Jurkat, Clone E6-1 (cell line): Measurements from ENCODE around the gene CACNA1I.
"Not testable (repeated sequence)": the region's sequence is repeated elsewhere in the genome, so short reads cannot be mapped to it uniquely, and the experiment has no call there.

Experiments used
- DNase-seq: peaks from one replicate; pipeline ENCODE4 v3.0.0-alpha.2; 2011; ENCODE audit warnings: low read depth, low spot score
- H3K4me3 ChIP-seq: 2 replicates; pipeline ENCODE4 v1.5.1; 2011; ENCODE audit warnings: mild to moderate bottlenecking, low read length, control low read depth, moderate library complexity

CACNA1I gene

GRCh38 chr22:39718921-39719475, 148.4 kb downstream of the CACNA1I start:
- H3K4me3 ChIP-seq, result no peak overlapping the region
- DNase-seq, result no peak

- no peak for DNase-seq
- H3K4me3 ChIP-seq, result no peak overlapping the region
Measured at GRCh38 chr22:39719559-39720450, 149.3 kb downstream of the CACNA1I start.

DNA sequence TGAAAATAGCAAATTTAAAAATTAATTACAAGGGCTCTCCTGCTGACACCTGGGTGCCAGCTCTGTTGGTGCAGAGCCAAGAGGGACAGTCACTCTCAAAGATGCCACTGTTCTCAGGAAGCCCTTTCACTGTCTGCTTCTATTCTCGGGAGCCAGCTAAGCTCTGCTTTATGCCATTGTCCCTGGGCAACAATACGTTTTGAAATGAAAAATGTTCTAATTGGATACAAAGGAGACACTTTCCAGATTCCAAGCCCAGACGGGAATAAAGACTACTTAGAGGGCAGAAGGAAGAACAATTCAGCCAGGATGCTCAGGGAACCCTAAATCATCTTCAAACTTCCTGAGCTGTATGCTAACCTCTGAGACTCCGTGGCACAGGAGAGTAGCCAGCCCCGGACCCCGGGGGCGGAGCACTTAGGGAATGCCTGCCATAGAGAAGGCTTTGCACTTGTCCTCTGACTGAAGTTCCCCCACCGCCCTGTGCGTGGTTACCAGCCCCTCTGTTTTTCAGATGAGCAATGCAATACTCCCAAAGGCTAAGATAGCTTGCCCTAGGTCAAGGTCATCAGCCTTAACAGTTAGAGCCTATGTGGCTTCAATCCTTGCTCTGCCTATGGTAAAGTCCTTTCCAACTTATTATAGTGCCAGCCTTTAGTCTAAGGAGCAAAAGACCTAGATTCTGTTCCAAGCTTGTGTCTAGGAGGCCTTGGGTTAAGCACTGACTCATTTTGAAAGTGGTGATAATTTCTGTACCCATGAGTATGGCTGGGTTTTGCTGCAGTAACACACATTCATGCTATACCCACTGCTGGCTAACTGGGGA, 150.9 kb downstream of the CACNA1I start:
- no peak overlapping the region for H3K4me3 ChIP-seq
- no peak for DNase-seq

- DNase-seq, result no peak
- H3K4me3 ChIP-seq, result no peak overlapping the region
Measured at GRCh38 chr22:39722032-39722325, 151.4 kb downstream of the CACNA1I start.

GRCh38 chr22:39722501-39722900, 151.9 kb downstream of the CACNA1I start:
- no peak overlapping the region for H3K4me3 ChIP-seq
- DNase-seq, result no peak

DNA sequence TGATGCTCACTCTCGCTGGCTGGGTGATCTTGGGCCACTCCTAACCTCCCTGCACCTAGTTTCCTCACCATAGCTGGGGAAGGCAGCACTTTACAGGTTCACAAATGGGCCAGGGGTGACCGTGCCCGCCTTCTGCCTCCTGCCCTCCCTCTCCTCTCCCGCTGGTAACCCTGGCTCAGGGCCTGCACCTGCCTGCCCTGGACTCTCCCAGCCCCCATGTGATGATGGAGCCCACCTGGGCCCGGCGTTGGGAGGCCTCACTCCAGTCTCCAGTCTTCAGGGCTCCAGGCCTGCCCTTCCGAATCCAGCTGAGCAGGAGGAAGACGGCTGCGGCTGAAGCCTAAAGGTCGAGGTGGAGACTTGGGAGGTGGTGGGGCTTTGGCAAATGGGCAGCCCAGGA, 152.9 kb downstream of the CACNA1I start:
- H3K4me3 ChIP-seq, result no peak overlapping the region
- DNase-seq, result no peak

DNA sequence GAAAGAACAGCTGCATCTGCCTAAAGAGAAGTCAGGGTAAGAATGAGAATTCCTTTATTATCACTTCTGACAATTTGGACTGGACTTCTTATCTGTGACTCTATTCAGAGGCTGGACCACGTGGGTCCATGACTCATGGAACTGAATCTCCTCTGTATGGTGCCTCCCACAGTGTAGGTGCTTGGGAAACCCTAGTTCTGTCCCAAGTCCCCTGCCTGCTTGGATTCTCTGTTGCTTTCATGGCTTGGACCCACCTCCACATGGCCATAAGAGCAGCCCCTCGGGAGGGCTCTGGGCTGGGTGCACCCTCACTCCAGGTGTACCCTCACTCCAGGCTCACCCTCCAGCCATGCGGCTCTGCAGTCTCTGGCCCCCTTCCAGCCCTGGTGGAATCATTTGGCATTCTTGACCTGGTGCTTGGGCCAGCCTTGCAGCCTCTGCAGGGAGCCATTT, 153.4 kb downstream of the CACNA1I start:
- DNase-seq, result no peak
- no peak overlapping the region for H3K4me3 ChIP-seq

DNA sequence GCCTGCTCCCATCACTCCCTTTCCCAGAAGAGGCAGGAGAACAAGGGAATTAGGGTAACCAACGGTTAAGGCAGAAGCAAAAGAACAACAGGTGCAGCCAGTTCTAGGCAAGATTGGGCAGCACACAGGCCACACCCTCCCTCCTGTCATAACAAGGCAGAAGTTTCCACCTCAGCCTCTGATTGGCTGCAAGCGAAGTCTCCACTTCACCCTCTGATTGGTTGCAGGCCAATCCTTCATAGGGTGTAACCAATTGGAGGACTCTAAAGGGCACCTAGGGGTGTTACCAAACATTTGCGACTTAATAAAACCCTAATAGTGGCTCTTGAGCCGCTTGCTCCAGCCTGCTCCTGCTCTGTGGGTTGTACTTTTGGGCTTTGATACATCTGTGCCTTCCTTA, 153.8 kb downstream of the CACNA1I start:
- no peak overlapping the region for H3K4me3 ChIP-seq
- peak; percentile 41 for DNase-seq

GRCh38 chr22:39724857-39725256, 154.3 kb downstream of the CACNA1I start:
- H3K4me3 ChIP-seq, result no peak overlapping the region
- DNase-seq, result no peak

DNA sequence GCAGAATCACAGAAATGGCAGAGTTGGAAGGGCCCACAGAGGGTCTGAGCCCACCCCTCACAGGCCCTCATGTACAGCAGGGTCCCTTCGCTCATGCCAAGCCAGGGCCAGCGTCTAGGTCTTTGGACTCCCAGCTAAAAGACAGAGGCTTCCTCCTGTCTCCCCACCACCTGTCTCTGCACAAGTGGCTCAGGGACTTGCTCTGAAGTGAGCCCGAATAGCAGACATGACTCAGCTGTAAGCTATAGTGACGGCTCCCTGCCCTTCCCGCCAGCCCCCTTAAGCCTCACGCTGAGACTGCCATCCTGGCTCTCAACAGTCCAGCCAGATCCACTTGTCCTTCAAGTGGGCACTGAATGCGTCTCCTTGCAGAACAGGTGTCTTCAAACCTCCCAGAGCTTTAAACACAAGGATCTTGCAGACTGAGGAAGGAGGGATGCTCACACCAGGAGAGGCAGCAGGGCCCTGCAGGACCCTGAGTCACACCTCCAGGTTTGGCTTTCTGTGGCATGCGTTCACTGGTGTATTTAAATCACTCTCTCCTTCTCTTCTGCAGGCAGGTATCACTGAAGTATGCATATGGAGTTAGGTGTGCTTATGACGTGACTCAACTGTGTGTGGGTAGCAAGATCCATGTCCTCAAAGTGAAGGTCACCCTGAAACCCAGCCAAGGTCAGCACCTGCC, 154.9 kb downstream of the CACNA1I start:
- DNase-seq, result no peak
- no peak overlapping the region for H3K4me3 ChIP-seq

DNA sequence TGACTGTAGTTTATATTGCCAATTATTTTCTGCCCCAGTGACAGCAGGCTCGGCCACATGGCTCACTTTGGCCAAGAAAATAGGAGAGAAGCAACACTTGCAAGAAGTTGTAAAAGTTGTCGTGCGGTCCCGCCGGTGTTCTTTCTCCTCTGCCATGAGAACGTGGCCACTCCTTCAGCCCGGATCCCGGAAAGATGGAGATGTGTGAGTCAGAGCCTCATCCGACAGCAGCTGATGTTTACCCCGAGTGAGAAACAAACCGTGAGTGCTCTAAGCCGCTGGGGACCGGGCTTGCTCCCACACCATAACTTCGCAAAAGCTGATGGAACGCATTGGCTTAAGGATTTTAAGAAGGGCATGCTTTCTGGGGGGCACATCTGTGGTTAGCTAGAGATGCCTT, 157.0 kb downstream of the CACNA1I start:
- no peak overlapping the region for H3K4me3 ChIP-seq
- DNase-seq, result no peak

- no peak for DNase-seq
Measured at GRCh38 chr22:39728236-39728860, 157.8 kb downstream of the CACNA1I start.

DNA sequence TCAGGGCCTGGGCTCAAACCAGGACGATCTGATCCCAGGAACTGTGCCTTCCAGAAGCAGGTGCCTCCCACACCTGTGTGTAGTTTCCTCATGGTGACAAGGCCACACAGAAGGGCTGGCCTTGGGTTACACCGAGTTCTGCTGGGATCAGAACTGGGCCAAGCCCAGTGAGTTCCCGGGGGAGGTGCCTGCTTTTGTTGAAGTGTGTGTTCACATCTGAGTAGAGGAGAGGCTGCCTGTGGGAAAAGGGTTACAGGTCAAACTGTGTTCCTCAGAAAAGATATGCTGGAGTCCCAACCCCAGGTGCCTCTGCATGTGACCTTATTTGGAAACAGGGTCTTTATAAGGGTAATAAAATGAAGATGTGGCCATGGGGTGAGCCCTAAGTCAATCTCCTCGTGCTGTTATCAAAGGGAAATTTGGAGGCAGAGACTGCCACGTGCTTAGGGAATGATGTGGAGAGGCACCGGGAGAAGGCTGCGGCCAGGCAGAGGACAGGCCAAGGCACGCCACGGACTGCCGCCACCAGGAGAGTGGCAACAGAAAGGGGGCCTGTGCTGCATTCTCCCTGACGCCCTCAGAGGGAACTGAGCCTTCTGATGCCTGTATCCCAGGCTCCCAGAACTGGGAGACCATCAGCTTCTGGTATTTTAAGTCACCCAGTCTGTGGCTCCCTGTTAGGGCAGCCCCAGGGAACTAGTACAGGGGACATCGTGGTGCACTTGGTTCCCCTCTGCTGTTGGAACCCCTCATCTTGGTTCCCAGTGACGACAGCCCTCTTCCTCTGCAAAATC, 158.8 kb downstream of the CACNA1I start:
- H3K4me3 ChIP-seq, result no peak overlapping the region
- DNase-seq, result no peak

More at GRCh38 chr22:39728236-39728860, 157.8 kb downstream of the CACNA1I start:
- H3K4me3 ChIP-seq, result no peak overlapping the region

DNA sequence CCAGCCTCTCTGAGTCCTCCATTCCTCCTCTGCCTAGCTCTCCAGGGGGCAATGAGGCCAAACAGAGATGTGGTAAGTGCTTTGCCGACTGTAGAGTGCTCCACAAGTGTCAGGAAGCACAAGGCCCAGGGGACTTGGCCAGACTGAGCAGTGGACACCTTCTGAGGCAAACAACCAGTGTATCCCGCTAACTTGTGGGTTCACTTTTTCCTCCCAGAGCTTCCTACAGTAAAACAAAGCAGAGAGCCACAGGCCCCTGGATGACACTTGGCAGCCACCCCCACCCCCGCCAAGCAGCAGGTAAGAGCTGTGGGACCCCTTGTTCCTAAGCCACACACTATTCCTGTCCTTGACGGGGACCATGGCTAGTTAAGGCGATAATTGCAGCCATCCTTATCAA, 160.9 kb downstream of the CACNA1I start:
- H3K4me3 ChIP-seq, result no peak overlapping the region
- no peak for DNase-seq

GRCh38 chr22:39731881-39732555, 161.5 kb downstream of the CACNA1I start:
- no peak for DNase-seq
- H3K4me3 ChIP-seq, result no peak overlapping the region

GRCh38 chr22:39732625-39733024, 162.1 kb downstream of the CACNA1I start:
- DNase-seq, result no peak
- no peak overlapping the region for H3K4me3 ChIP-seq

GRCh38 chr22:39733191-39733590, 162.6 kb downstream of the CACNA1I start:
- H3K4me3 ChIP-seq, result no peak overlapping the region
- DNase-seq, result no peak

DNA sequence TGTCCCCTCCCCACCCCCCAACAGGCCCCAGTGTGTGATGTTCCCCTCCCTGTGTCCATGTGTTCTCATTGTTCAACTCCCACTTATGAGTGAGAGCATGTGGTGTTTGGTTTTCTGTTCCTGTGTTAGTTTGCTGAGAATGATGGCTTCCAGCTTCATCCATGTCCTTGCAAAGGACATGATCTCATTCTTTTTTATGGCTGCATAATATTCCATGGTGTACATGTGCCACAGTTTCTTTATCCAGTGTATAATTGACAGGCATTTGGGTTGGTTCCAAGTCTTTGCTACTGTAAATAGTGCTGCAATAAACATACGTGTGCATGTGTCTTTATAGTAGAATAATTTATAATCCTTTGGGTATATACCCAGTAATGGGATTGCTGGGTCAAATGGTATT, 163.5 kb downstream of the CACNA1I start:
- not testable (repeated sequence) for H3K4me3 ChIP-seq, DNase-seq
